ENCODE results near the gene TLL1.

TLL1 gene

GRCh38 chr4:165879641-165880040 is 6.6 kb downstream of the TLL1 start:
- FAIRE-seq (no peak), DNase-seq (ENCODE audit: insufficient read length, low spot score) (no peak)

GRCh38 chr4:165894159-165894558 is 21.1 kb downstream of the TLL1 start:
- FAIRE-seq (no peak), DNase-seq (ENCODE audit: insufficient read length, low spot score) (no peak)

- DNase-seq (ENCODE audit: insufficient read length, low spot score) (no peak), FAIRE-seq (no peak)
Measured at GRCh38 chr4:165905405-165906027, 32.5 kb downstream of the TLL1 start.

- FAIRE-seq (no peak), DNase-seq (ENCODE audit: insufficient read length, low spot score) (no peak)
Measured at GRCh38 chr4:165906272-165906671, 33.2 kb downstream of the TLL1 start.

GRCh38 chr4:165909947-165910346 is 36.9 kb downstream of the TLL1 start:
- FAIRE-seq = no peak
- DNase-seq (ENCODE audit: insufficient read length, low spot score) = no peak

- DNase-seq (ENCODE audit: insufficient read length, low spot score) = no peak
- FAIRE-seq = no peak
Measured at GRCh38 chr4:165915215-165915614, 42.2 kb downstream of the TLL1 start.

- DNase-seq (ENCODE audit: insufficient read length, low spot score) (no peak), FAIRE-seq (no peak)
Measured at GRCh38 chr4:165921546-165921945, 48.5 kb downstream of the TLL1 start.

GRCh38 chr4:165922747-165923146 is 49.7 kb downstream of the TLL1 start:
- DNase-seq (ENCODE audit: insufficient read length, low spot score) = no peak
- FAIRE-seq = no peak

- DNase-seq (ENCODE audit: insufficient read length, low spot score) (no peak), FAIRE-seq (no peak)
Measured at GRCh38 chr4:165926307-165926706, 53.3 kb downstream of the TLL1 start.

GRCh38 chr4:165927366-165927765 is 54.3 kb downstream of the TLL1 start:
- FAIRE-seq (no peak), DNase-seq (ENCODE audit: insufficient read length, low spot score) (no peak)

- DNase-seq (ENCODE audit: insufficient read length, low spot score) (no peak), FAIRE-seq (no peak)
Measured at GRCh38 chr4:165927815-165928214, 54.8 kb downstream of the TLL1 start.

- FAIRE-seq (no peak), DNase-seq (ENCODE audit: insufficient read length, low spot score) (no peak)
Measured at GRCh38 chr4:165928601-165929000, 55.6 kb downstream of the TLL1 start.

- DNase-seq (ENCODE audit: insufficient read length, low spot score) (no peak), FAIRE-seq (no peak)
Measured at GRCh38 chr4:165929662-165930061, 56.6 kb downstream of the TLL1 start.

GRCh38 chr4:165931741-165932140 is 58.7 kb downstream of the TLL1 start:
- no peak for DNase-seq (ENCODE audit: insufficient read length, low spot score)
- no peak for FAIRE-seq

GRCh38 chr4:165944900-165945299 is 71.9 kb downstream of the TLL1 start:
- FAIRE-seq (no peak), DNase-seq (ENCODE audit: insufficient read length, low spot score) (no peak)

GRCh38 chr4:165945991-165946390 is 73.0 kb downstream of the TLL1 start:
- no peak for DNase-seq (ENCODE audit: insufficient read length, low spot score)
- no peak for FAIRE-seq

GRCh38 chr4:165947019-165947418 is 74.0 kb downstream of the TLL1 start:
- no peak for FAIRE-seq
- no peak for DNase-seq (ENCODE audit: insufficient read length, low spot score)

- no peak for FAIRE-seq
- no peak for DNase-seq (ENCODE audit: insufficient read length, low spot score)
Measured at GRCh38 chr4:165953181-165953580, 80.1 kb downstream of the TLL1 start.

GRCh38 chr4:165963621-165964020 is 90.6 kb downstream of the TLL1 start:
- DNase-seq (ENCODE audit: insufficient read length, low spot score) = no peak
- no peak for FAIRE-seq

- no peak for DNase-seq (ENCODE audit: insufficient read length, low spot score)
- FAIRE-seq = no peak
Measured at GRCh38 chr4:165964591-165964990, 91.6 kb downstream of the TLL1 start.

GRCh38 chr4:165965503-165965902 is 92.5 kb downstream of the TLL1 start:
- FAIRE-seq = no peak

GRCh38 chr4:165966833-165967232 is 93.8 kb downstream of the TLL1 start:
- no peak for DNase-seq (ENCODE audit: insufficient read length, low spot score)
- FAIRE-seq = no peak

More at GRCh38 chr4:165965503-165965902, 92.5 kb downstream of the TLL1 start:
- DNase-seq (ENCODE audit: insufficient read length, low spot score) = no peak

GRCh38 chr4:165967486-165967885 is 94.4 kb downstream of the TLL1 start:
- no peak for FAIRE-seq
- no peak for DNase-seq (ENCODE audit: insufficient read length, low spot score)

All from GM19239 (cell line).